Measurements from ENCODE around the gene OR9G1. TPM values are rescaled to one million over a fixed set of nuclear protein-coding genes. Genes with fewer than 3 reads are reported as not detected.
"Not testable (repeated sequence)": the region's sequence is repeated elsewhere in the genome, so short reads cannot be mapped to it uniquely, and the experiment has no call there.

The OR9G1 gene, protein sequence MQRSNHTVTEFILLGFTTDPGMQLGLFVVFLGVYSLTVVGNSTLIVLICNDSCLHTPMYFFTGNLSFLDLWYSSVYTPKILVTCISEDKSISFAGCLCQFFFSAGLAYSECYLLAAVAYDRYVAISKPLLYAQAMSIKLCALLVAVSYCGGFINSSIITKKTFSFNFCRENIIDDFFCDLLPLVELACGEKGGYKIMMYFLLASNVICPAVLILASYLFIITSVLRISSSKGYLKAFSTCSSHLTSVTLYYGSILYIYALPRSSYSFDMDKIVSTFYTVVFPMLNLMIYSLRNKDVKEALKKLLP
- polyA plus RNA-seq (ENCODE audit: insufficient read length): not detected

DNA sequence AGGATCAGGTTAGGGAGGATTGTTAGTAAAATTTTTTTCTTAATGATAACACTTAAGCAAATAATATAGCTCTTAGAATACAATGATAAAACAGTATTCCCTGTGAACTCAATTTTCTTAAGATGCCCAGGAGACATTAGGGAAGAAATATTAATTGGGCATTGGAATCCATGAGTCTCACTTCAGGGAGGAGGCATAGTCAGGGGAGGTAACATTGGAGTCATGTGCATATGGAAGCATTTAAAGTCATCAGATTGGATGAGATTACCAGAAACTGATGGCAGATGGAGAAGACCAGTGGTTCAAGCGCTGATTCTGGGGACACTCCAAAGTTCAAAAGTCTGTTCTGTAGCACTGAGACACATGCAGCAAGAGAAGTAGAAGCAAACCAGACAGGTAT lies at the start of gene OR9G1:
TSS of gene OR9G1 (plus strand) at position 301 of the 400 bp plus-strand sequence. CDS start 1,293 bp downstream, outside the sequence.
- DNase-seq (ENCODE audit: low read depth): no peak

DNA sequence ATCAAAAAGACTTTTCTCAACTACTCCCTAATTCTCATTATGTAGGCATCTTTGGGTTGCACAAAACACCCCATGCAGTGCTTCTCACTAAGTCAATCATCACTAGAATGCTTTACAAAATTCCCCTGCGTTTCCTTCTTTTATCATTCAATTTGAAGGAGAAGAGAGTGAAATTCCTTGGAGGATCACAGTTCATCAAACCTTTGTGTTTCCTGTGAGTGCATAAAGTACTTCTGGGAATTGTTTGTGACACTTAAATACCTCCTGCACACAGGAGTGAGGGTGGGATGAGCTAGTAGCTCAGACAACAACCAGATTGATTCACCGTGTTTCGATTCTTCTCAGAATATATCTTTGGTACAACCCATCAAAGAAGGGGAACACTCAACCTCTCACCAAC lies 39.1 kb upstream of the OR9G1 start:
- DNase-seq (ENCODE audit: low read depth): no peak

DNA sequence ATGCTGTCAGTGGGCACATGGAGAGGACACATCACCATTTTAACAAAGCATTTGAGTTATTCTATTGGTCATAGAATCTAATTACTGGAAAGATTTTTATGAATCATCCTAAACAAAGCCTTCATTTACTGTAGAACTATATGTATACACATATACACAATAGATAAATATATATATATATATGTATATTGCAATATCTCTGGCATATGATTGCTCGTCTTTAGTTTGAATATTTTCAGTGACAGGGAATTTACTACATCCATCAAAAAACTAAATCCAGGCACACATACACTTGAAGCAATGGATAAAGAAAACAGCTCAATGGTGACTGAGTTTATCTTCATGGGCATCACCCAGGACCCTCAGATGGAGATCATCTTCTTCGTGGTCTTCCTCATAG lies 35.5 kb upstream of the OR9G1 start, which contains the start of gene OR5AR1:
TSS of gene OR5AR1 (plus strand) at position 301 of the 400 bp plus-strand sequence. CDS start at position 301, 0 bp downstream.
- no peak for DNase-seq (ENCODE audit: low read depth)

- no peak for DNase-seq (ENCODE audit: low read depth)
Measured at GRCh38 chr11:56670984-56671383, 27.9 kb upstream of the OR9G1 start.

- no peak for DNase-seq (ENCODE audit: low read depth)
Measured at GRCh38 chr11:56688554-56689100, 10.3 kb upstream of the OR9G1 start.

- not testable (repeated sequence) for DNase-seq (ENCODE audit: low read depth)
Measured at GRCh38 chr11:56691179-56691578, 7.7 kb upstream of the OR9G1 start.

DNA sequence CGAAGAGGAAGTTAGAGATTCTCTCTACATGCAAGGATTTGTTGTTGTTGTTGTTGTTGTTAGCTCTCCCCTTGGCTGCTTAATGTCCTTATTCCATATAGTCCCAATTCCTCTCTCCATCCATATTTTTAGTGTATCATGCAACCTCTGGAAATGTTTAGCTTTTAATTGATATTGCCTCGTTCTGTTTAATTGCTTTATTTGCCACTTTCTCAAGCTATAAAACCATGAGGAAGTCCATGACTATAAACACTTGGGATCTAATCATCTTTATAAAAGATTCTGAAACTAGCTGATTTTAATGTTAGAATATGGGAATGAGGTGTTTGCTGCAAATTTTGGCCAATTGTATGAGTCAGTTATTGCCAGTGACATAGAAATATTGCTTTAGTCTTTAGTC lies 5.5 kb upstream of the OR9G1 start:
- DNase-seq (ENCODE audit: low read depth): no peak

- no peak for DNase-seq (ENCODE audit: low read depth)
Measured at GRCh38 chr11:56700242-56700913, 1.5 kb downstream of the OR9G1 start.

DNA sequence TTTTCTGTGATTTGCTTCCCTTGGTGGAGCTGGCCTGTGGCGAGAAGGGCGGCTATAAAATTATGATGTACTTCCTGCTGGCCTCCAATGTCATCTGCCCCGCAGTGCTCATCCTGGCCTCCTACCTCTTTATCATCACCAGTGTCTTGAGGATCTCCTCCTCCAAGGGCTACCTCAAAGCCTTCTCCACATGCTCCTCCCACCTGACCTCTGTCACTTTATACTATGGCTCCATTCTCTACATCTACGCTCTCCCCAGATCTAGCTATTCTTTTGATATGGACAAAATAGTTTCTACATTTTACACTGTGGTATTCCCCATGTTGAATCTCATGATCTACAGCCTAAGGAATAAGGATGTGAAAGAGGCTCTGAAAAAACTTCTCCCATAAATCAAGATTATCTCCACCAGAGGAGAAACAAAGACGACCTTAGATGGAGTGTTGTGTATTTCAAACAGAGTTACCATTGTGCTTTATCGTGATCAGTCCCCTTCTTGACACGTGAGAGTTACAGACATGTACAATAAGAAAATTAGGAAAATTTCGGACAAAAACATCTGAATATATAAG lies 2.1 kb downstream of the OR9G1 start:
- DNase-seq (ENCODE audit: low read depth): no peak

DNA sequence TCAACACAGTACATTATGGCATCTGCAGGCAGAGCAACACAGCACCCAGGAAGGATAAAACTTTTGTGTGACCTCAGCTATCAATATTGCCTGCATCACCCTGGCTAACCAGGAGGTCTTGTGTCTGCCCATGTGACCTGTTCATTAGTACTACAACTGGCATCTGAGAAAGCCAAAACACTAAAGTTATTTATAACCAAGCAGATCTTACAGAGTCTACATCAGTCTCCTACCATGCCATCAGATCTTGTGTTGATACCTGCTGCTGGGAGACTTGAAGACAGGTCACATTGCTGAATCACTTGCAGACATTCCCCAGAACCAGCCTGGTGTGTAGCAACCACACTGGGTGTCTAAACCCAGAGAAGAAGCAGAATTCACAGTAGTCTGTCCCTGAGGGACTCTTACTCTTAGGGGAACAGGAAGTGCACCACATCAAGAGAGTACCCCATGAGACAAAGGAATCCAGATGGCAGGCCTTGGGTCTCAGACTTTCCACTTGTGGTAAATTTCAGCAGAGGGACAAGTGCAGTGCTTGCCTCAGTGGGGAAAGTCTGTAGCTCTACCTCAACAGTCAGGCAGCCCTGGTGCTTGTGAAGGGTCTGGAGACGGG lies 7.0 kb downstream of the OR9G1 start:
- no peak for DNase-seq (ENCODE audit: low read depth)

DNA sequence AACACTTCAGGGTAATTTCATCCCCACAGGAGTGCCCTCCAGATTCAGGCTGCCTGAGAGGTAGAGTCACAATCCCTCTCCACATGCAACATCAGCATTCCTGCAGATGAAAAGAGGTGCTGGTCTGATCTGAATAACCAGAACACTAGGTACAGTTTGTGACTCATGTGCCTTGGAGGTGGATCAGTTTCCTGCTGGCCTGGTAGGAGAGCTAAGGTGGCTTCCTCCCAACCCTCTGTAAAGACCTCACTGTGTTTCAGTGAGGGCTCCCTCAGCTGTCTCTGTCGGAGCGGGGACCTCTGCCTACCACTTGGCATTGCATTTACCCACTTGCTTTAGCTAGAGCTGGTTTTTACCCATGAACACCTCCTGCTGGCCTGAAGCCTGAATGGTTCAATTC lies 7.6 kb downstream of the OR9G1 start:
- DNase-seq (ENCODE audit: low read depth): no peak

DNA sequence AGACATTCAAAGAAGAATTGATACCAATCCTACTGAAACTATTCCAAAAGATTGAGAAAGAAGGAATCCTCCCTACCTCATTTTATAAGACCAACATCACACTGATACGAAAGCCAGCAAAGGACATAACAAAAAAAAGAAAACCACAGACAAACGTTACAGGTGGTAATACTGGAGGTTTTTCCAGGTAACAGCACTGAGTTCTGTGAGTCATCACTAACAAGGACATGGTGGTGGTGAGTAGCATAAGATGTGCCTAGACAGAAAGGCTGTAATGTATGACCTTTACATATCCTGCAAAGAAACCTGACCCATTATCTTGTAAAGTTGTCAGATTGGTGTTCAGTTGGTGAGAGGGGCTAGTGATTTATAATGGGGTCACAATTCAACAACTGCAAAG lies 15.3 kb downstream of the OR9G1 start:
- DNase-seq (ENCODE audit: low read depth): no peak

GRCh38 chr11:56716379-56716854 lies 17.5 kb downstream of the OR9G1 start:
- DNase-seq (ENCODE audit: low read depth): no peak

DNA sequence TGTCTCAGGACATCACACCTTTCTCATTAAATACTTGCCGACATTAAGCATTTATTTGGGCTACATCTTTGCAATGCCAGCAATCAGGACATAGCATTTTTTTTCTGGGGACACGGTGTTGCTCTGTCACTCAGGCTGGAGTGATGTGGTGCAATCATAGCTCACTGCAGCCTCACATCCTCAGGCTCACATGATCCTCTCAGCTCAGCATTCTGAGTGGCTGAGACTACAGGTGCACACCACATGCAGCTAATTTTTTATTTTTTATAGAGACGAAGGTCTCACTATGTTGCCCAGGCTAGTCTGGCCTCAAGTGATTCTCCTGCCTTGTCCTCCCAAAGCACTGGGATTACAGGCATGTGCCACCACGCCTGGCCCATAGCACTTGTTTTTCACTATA lies 21.6 kb downstream of the OR9G1 start:
- no peak for DNase-seq (ENCODE audit: low read depth)

DNA sequence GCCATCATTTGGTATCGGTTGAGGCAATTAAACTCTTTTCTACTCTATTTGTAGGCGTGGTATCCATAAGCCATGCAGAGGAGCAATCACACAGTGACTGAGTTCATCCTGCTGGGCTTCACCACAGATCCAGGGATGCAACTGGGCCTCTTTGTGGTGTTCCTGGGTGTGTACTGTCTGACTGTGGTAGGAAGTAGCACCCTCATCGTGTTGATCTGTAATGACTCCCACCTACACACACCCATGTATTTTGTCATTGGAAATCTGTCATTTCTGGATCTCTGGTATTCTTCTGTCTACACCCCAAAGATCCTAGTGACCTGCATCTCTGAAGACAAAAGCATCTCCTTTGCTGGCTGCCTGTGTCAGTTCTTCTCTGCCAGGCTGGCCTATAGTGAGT lies 41.2 kb downstream of the OR9G1 start:
- DNase-seq (ENCODE audit: low read depth): no peak

- no peak for DNase-seq (ENCODE audit: low read depth)
Measured at GRCh38 chr11:56740886-56741285, 42.0 kb downstream of the OR9G1 start.

GRCh38 chr11:56748597-56748996 lies 49.7 kb downstream of the OR9G1 start, which contains the start of gene OR9G4:
Gene OR9G4, minus strand, starts transcription at chr11:56748697. Its CDS starts 4,931 bp downstream, at chr11:56743766.
- DNase-seq (ENCODE audit: low read depth): no peak

DNA sequence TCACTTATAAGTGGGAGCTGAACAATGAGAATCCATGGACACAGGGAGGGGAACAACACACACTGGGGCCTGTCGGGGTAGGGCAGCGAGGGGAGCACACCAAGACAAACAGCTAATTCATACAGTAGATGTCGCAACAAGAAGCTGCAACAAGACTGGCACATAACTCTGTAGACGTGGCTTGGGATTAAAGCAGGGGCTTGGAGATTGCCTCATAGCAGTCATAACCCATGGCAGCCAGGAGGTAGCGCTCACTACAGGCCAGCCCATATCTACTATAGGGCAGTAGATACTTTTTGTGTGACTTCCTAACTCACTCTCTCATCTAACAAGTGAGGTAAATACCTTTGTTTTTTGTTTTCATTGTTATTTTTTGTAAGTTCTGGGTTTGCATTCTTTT lies 51.3 kb downstream of the OR9G1 start:
- no peak for DNase-seq (ENCODE audit: low read depth)

- DNase-seq (ENCODE audit: low read depth): no peak
Measured at GRCh38 chr11:56751480-56751879, 52.6 kb downstream of the OR9G1 start.
